K562 (cell line): ENCODE data around the gene TMEM107. TPM values are rescaled to one million over a fixed set of nuclear protein-coding genes. Genes with fewer than 3 reads are reported as not detected.
A peak's percentile ranks its signal among the peaks of the same experiment; 100 is the strongest.

Experiments used
- ATAC-seq: fragments of 200-7000 bp; cut with Tn5 transposase; 3 replicates; pipeline ENCODE4 v1.9.1; 2020; ENCODE audit warnings: moderate library complexity
- BruUV-seq: library from RNA; stranded (reverse); fragments of 400-500 nt; replicated peaks from 2 replicates; lab custom pipeline; 2021; lab: Mats Ljungman, UMichigan
- CTCF ChIA-PET: fragments of 300-600 bp; formaldehyde crosslinking; extraction: SDS; loops from one replicate; lab custom pipeline; 2021; ENCODE audit warnings: low intra/inter-chr PET ratio; lab: Yijun Ruan, JAX
- POLR2A ChIA-PET: fragments of 300-600, 350-650 bp; sonication (Branson Sonifier 250); formaldehyde crosslinking; extraction: SDS; loops from one replicate; lab custom pipeline; 2021; ENCODE audit warnings: antibody characterized with exemption, inconsistent platforms; lab: Yijun Ruan, JAX
- DNase-seq, 4 experiments: peaks; one replicate each; pipeline versions ENCODE4 v3.0.0 to v3.0.0-alpha.2; 2011 to 2018; ENCODE audit warnings: low spot score in 3 of 4, mixed read lengths in 3 of 4; ENCODE audit errors: extremely low read depth in 1 of 4
- FAIRE-seq: peaks from 2 replicates; lab custom pipeline; 2011; peaks lifted over from hg19 to GRCh38; lab: Jason Lieb, UNC
- H2AFZ ChIP-seq: 2 replicates; pipeline ENCODE4 v1.6.0; 2011; ENCODE audit warnings: low read depth, low read length, control low read depth, inconsistent platforms
- H3K27ac ChIP-seq: fragments of 200-600 bp; 3 replicates; pipeline ENCODE4 v1.8.0; 2011; ENCODE audit warnings: low read depth, mild to moderate bottlenecking, control low read depth, inconsistent platforms, low read length, moderate library complexity, mixed read lengths; ENCODE audit errors: extremely low read depth
- H3K27me3 ChIP-seq, 2 experiments: fragments of 300-600 bp in 1 of 2; 2 replicates in 1 of 2; 3 replicates in 1 of 2; pipeline versions ENCODE4 v1.6.0 to v1.8.0; 2011; ENCODE audit warnings: inconsistent platforms in 2 of 2, low read length in 2 of 2, mild to moderate bottlenecking in 1 of 2, mixed read lengths in 1 of 2, moderate library complexity in 1 of 2; ENCODE audit not compliant: control insufficient read depth in 2 of 2, insufficient read depth in 2 of 2
- H3K36me3 ChIP-seq: fragments of 300-600 bp; 3 replicates; pipeline ENCODE4 v1.8.0; 2011; ENCODE audit warnings: mild to moderate bottlenecking, low read length, inconsistent platforms; ENCODE audit not compliant: control insufficient read depth, insufficient read depth
- H3K4me1 ChIP-seq, 2 experiments: fragments of 200-600 bp in 1 of 2; replicated peaks in 1 of 2; 2 replicates in 1 of 2; 3 replicates in 1 of 2; pipeline versions ENCODE4 v1.5.1 to v1.8.0; 2011; ENCODE audit warnings: inconsistent platforms in 2 of 2, low read length in 2 of 2, mild to moderate bottlenecking in 1 of 2, mixed read lengths in 1 of 2, moderate library complexity in 1 of 2; ENCODE audit not compliant: control insufficient read depth in 2 of 2, insufficient read depth in 2 of 2
- H3K4me2 ChIP-seq: 2 replicates; pipeline ENCODE4 v1.6.1; 2011; ENCODE audit warnings: low read length, control low read depth, inconsistent platforms, mixed read lengths; ENCODE audit not compliant: insufficient read depth
- H3K4me3 ChIP-seq: fragments of 200-600 bp; sonication (generic), shearing (Covaris generic); 2 replicates; pipeline ENCODE4 v1.5.1; 2016; ENCODE audit warnings: control low read depth, inconsistent platforms
- H3K79me2 ChIP-seq: fragments of 200-600 bp; 3 replicates; pipeline ENCODE4 v1.8.0; 2011; ENCODE audit warnings: low read length, inconsistent platforms; ENCODE audit not compliant: control insufficient read depth, insufficient read depth
- H3K9ac ChIP-seq, 2 experiments: 2 replicates each; pipeline versions ENCODE4 v1.6.0 to v1.6.1; 2011; ENCODE audit warnings: low read depth in 2 of 2, low read length in 2 of 2, control low read depth in 1 of 2, inconsistent platforms in 1 of 2, mild to moderate bottlenecking in 1 of 2, mixed read lengths in 1 of 2; ENCODE audit not compliant: insufficient read depth in 1 of 2
- H3K9me1 ChIP-seq: one replicate; pipeline ENCODE4 v1.6.0; 2011; ENCODE audit warnings: inconsistent platforms, mild to moderate bottlenecking, low read length, moderate library complexity; ENCODE audit not compliant: control insufficient read depth, insufficient read depth
- H3K9me3 ChIP-seq: replicated peaks from 2 replicates; pipeline ENCODE4 v1.5.1; 2011; ENCODE audit warnings: low read depth, low read length, inconsistent platforms; ENCODE audit not compliant: control insufficient read depth, insufficient read depth
- H4K20me1 ChIP-seq: replicated peaks from 2 replicates; pipeline ENCODE4 v1.6.1; 2011; ENCODE audit warnings: low read length, inconsistent platforms, mixed read lengths; ENCODE audit not compliant: control insufficient read depth, insufficient read depth
- BRF1 ChIP-seq: IDR thresholded peaks from 3 replicates; pipeline ENCODE4 v1.6.1; 2011; ENCODE audit warnings: borderline replicate concordance, mild to moderate bottlenecking; ENCODE audit not compliant: insufficient read length; ENCODE audit errors: extremely low read depth
- CLOCK ChIP-seq: fragments of 250-450 bp; sonication (Bioruptor Pico); IDR thresholded peaks from 2 replicates; pipeline ENCODE4 v1.4.0; 2020; ENCODE audit warnings: mild to moderate bottlenecking, moderate library complexity, borderline replicate concordance
- EGR1 ChIP-seq: fragments of 450-650 bp; conservative IDR thresholded peaks from 2 replicates; pipeline ENCODE4 v1.6.1; 2017; ENCODE audit warnings: mild to moderate bottlenecking
- HMGN3 ChIP-seq: IDR thresholded peaks from 2 replicates; pipeline ENCODE4 v1.6.1; 2011; ENCODE audit warnings: borderline replicate concordance, low read depth, mild to moderate bottlenecking, mixed read lengths, low read length; ENCODE audit not compliant: insufficient read length; ENCODE audit errors: extremely low read depth
- KLF1 ChIP-seq: fragments of 450-650 bp; IDR thresholded peaks from 2 replicates; pipeline ENCODE4 v1.6.1; 2016; ENCODE audit warnings: missing genetic modification characterization, missing compliant biosample characterization
- TFE3 ChIP-seq: fragments of 450-650 bp; formaldehyde crosslinking; IDR thresholded peaks from 2 replicates; pipeline ENCODE4 v1.4.0; 2020; ENCODE audit warnings: mild to moderate bottlenecking, mixed read lengths
- ZNF253 ChIP-seq: fragments of 250-450 bp; sonication (Bioruptor Pico); conservative IDR thresholded peaks from 2 replicates; pipeline ENCODE4 v1.6.1; 2021; ENCODE audit warnings: mild to moderate bottlenecking
- WGBS: fragments of 100-300 bp; shearing (Covaris generic); methylation state at CpG from one replicate; pipeline ENCODE4 v1.1.6; 2016; ENCODE audit warnings: low coverage, mixed read lengths; ENCODE audit not compliant: insufficient coverage; ENCODE audit errors: missing lambda C conversion rate; 5-methylcytosine and 5-hydroxymethylcytosine counted together
- in situ Hi-C: fragments of 300-500 bp; cut with MboI; formaldehyde crosslinking; loops from 4 replicates; pipeline ENCODE4 v1.15.0; 2018; ENCODE audit warnings: inconsistent platforms, mixed read lengths
- intact Hi-C: fragments of 100-400 bp; cut with micrococcal nuclease; formaldehyde crosslinking; loops from 2 replicates; pipeline ENCODE4 v1.14.2; 2022
- polyA plus RNA-seq, 8 experiments: library from polyadenylated mRNA; depleted of rRNA in 4 of 8; stranded (reverse) in 5 of 8; unstranded in 3 of 8; fragments of >200 nt; fragmentation: Nextera tagmentation in 2 of 8; fragmentation: Illumina TruSeq in 1 of 8; extraction: Ambion mirVana in 2 of 8; extraction: Trizol in 1 of 8; gene quantifications; 2 replicates each; pipeline versions ENCODE4 v1.2.1 to v1.2.3, GENCODE V29; 2011 to 2014; ENCODE audit warnings: inconsistent platforms in 1 of 8, missing spikeins in 1 of 8
- total RNA-seq, 7 experiments: library from RNA; depleted of rRNA in 6 of 7; stranded (reverse); fragments of >200 nt in 6 of 7; fragmentation: Illumina TruSeq in 2 of 7; extraction: Trizol in 2 of 7; gene quantifications; 2 replicates each; pipeline versions ENCODE4 v1.2.1 to v1.2.3, GENCODE V29; 2011 to 2021; ENCODE audit warnings: low replicate concordance in 1 of 7

The TMEM107 gene
- total and polyA plus RNA-seq, 9 of the 15 experiments (the other 6 are each of a cell fraction or from before 2014, with no cell fraction given), result 7.1 to 26.2 (median 16.9) TPM

DNA sequence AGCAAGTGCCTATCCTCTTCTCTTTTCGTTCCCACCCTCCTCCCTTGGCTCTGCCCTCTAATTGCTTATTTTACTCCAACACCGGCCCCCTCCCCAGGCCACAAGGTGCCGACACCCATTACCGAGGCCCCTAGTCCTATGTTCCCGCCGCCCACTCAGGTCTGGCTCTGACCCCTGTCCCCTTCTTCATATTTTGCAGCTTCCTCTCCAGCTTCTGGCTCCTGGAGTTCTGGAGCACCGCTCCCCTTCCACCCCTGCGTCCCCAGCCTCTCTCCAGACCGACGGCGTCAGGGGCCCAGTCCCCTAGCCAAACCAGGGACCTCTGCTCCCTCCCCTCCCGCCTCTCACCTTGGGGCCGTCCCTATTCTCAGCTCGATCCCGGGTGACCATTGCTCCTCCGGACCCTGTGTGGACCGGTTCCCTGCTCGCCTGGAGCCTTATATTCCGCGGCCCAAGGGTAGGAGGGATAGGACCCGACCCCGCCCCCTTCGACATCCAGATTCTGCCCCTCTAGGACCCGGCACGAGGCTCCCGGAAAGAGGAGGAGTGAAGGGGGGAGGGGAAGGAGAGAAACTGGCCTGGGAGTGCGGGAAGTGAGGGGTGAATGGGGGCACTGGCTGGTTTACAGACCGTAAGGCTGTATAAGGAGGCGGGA lies 52.4 kb downstream of the TMEM107 start, which contains the start of gene HES7:
Gene HES7, minus strand, starts transcription at position 412 of the 655 bp plus-strand sequence. Its CDS starts 22 bp downstream, at position 390.
- ChIA-PET POLR2A (interaction anchor here (0.6 to 2.1 kb wide), 6 partner anchors 11 to 165 kb away, joined by 3 to 5 read pairs (median 4); partner anchors contain the start of genes AURKB and RANGRF), CTCF (no interaction called here)
- H3K27ac ChIP-seq, result no peak within 1 kb of the TSS
- in situ Hi-C loops, result loop anchor here (5.0 kb wide), 2 partner anchors 98 to 178 kb away; no protein-coding TSS in a partner anchor
- peaks cover 4% of the 10 kb centered on the region; the same call in 1 of the 2 replicates for H4K20me1 ChIP-seq
- DNase-seq (peak in 2 of 4 experiments; percentile 19 to 35), FAIRE-seq (no peak), ATAC-seq (no peak)
- H3K36me3 ChIP-seq, result no peaks in the 10 kb centered on the region
- H3K9ac ChIP-seq, result peak within 1 kb of the TSS in 1 of 2 experiments; percentile 85; a peak in 2 of 4 replicates
- no peaks in the 10 kb centered on the region for H3K79me2 ChIP-seq
- H3K9me3 ChIP-seq, result no peaks in the 10 kb centered on the region
- no TSS peak for BruUV-seq
- H3K4me1 ChIP-seq, result peaks cover 22 to 65% of the 10 kb centered on the region in 2 experiments
- peak within 1 kb of the TSS; percentile 82 for H2AFZ ChIP-seq
- H3K9me1 ChIP-seq, result no peaks in the 10 kb centered on the region
- peak within 1 kb of the TSS; percentile 73 for H3K4me3 ChIP-seq
- intact Hi-C loops, result loop anchor here (5.0 to 10.0 kb wide), 3 partner anchors 48 to 289 kb away; partner anchors contain the start of gene KDM6B
- 9% methylated on average over 12 of the region's 29 CpGs for WGBS
- H3K27me3 ChIP-seq, result 0 out of 5 replicates have a peak, but pooled peaks cover 0 to 9% of the 10 kb centered on the region in 2 experiments
- H3K4me2 ChIP-seq, result peak within 1 kb of the TSS; percentile 87
- peak; percentile 1 for TF ChIP-seq HMGN3
- no peak for TF ChIP-seq CLOCK (CRISPR knock-in tag)
- TF ChIP-seq KLF1, result no peak
- TF ChIP-seq BRF1, result no peak
- no peak for TF ChIP-seq TFE3 (CRISPR knock-in tag)
- no peak for TF ChIP-seq ZNF253
- peak; percentile 21; the same call in 1 of the 2 replicates for TF ChIP-seq EGR1
